Measurements from ENCODE around the gene PDZD11. TPM values are rescaled to one million over a fixed set of nuclear protein-coding genes. Genes with fewer than 3 reads are reported as not detected.

PDZD11 gene
- total RNA-seq, 1 experiment from 2014 or later: 73.0 TPM

- no peak for DNase-seq
- H3K9me3 Mint-ChIP-seq (ENCODE audit: low read depth, unreplicated experiment): no peaks in the 10 kb centered on the region
Observed at GRCh38 chrX:70240751-70241150, 49.0 kb downstream of the PDZD11 start.

More at GRCh38 chrX:70240751-70241150, 49.0 kb downstream of the PDZD11 start:
- Mint-ChIP-seq H3K27me3 (ENCODE audit: unreplicated experiment) (peaks cover 13% of the 10 kb centered on the region), H3K27ac (ENCODE audit: unreplicated experiment) (no peak overlapping the region), H3K36me3 (ENCODE audit: insufficient read depth, unreplicated experiment) (no peaks in the 10 kb centered on the region), H3K4me1 (ENCODE audit: low read depth, unreplicated experiment) (no peaks in the 10 kb centered on the region), H3K4me3 (ENCODE audit: low read depth, unreplicated experiment) (no peak overlapping the region)
- no TSS peak for BruUV-seq (replicated peaks)
- TF ChIP-seq CTCF (IDR thresholded peaks at IDR 0.05; ENCODE audit: unreplicated experiment): no peak
- CTCF ChIA-PET: no interaction called here
- intact Hi-C loops (cut with micrococcal nuclease; ENCODE audit: unreplicated experiment): no loop called here

Other genes with a start within 250 kb of the PDZD11 start
- not detected in 2 replicates for gene AWAT2, start 240.0 kb downstream of the PDZD11 start, total RNA-seq (2022)
- gene OTUD6A, start 227.5 kb downstream of the PDZD11 start, total RNA-seq (2022): not detected in 2 replicates
- 44.8 and 48.3 TPM in 2 replicates for gene IGBP1, start 156.5 kb downstream of the PDZD11 start, total RNA-seq (2022)
- not detected in 2 replicates for gene DGAT2L6, start 112.4 kb downstream of the PDZD11 start, total RNA-seq (2022)
- not detected in 2 replicates for gene AWAT1, start 55.3 kb downstream of the PDZD11 start, total RNA-seq (2022)
- gene P2RY4, start 29.7 kb downstream of the PDZD11 start, total RNA-seq (2022): 0.32 TPM in 1 of 2 replicates, not detected in the other
- gene ARR3, start 21.6 kb downstream of the PDZD11 start, total RNA-seq (2022): not detected in 2 replicates
- gene RAB41, start 7.8 kb downstream of the PDZD11 start, total RNA-seq (2022): not detected in 2 replicates
- gene KIF4A, start 177 bp upstream of the PDZD11 start, total RNA-seq (2022): 25.9 and 30.9 TPM in 2 replicates
- gene GDPD2, start 133.4 kb upstream of the PDZD11 start, total RNA-seq (2022): not detected in 2 replicates
- 55.8 and 62.5 TPM in 2 replicates for gene DLG3, start 154.9 kb upstream of the PDZD11 start, total RNA-seq (2022)

Measured in Calu3 (cell line).